ENCODE measurements around the gene FMNL3.

Gene FMNL3

GRCh38 chr12:49708851-49709250 lies 1.6 kb upstream of the FMNL3 start:
- DNase-seq, result no peak

DNA sequence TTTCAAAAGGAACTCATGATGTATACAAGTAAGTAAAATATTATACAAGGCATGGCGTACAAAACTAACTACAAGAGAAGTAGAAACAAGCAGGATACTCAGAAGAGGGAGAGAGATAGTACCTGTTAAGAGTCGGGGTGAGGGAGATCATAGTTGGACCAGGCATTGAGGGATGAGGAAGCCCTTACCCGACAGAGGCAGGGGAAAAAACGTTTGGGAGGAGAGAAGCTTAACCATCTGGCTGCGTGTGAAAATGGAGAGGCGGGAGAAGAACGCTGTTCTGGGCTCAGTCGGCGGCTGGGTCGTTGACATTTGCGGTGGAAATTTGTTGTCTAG lies 575 bp upstream of the FMNL3 start:
- no peak for DNase-seq

- no peak for DNase-seq
Measured at GRCh38 chr12:49706351-49707127, 666 bp downstream of the FMNL3 start.

DNA sequence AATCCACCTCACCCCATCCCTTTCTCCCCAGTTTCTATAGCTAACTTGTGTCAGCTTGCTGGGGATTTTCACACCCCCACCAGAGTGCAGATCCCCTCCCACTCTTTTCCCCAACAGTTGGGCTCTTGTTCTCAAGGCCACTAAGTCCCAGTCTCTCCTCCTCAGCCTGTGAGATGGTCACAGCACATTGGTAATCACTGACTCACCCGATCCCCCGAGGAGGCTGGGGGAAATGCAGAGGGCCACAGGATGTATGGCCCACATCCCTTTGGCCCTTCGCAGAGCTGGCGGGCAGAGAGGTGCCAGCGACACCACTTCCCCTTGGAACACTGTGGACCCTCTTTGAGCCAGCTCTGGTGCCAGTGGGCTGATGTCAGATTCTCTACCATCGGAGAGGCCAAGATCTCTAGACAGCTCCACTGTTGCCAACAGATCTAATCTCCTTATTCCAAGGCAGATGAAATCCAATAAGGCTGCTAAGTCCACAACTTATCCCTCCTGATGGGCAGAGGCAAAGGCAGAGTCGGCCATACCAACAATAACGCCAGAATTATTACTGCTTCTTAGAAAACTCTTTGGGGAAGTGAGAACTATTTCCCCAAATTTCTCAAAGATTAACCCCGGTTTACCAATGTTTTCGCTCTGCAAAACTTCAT lies 1.6 kb downstream of the FMNL3 start:
- no peak for DNase-seq

DNA sequence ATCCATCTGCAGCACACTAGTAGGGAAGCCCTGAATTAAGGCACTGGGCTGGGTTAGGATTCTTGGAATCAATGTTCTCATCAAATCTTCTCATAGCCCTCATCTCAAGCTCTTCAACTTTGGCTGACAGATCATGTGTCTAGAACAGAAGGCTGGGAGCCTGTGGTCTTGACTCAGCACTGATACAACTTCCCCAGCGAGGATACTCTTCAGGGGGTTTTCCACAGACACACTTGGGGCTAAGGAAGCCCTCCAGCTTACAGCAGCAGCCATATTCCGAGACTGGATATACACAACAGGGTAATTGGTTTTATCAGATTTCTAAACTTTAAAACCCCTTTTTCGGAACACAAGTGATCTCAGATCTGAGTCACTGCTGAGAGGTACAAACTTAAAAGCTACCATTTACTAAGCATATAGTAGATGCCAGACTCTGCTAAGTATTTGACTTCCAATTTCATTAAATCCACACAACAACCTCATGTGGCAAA lies 3.5 kb downstream of the FMNL3 start:
- no peak for DNase-seq

GRCh38 chr12:49702676-49703215 lies 4.5 kb downstream of the FMNL3 start:
- DNase-seq, result no peak

- no peak for DNase-seq
Measured at GRCh38 chr12:49702009-49702408, 5.2 kb downstream of the FMNL3 start.

- no peak for DNase-seq
Measured at GRCh38 chr12:49698619-49699545, 8.3 kb downstream of the FMNL3 start.

DNA sequence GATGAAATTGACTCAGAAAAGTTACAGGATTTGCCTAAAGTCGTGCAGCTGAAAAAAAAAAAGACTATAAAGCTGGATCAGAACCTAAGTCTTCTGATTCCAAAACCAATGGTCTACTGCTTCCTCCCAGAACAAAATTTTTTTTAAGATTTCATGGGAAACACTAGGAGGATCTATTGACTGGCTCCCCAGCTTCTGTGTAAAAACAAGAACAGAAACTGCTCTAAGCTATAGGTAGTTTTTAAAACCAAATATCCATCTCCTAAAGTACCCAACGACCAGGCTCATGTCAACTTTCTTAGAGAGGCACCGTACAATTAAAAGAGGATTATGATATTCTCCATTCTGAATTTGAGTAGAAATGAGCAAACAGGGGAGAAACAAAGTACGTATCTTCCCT lies 9.4 kb downstream of the FMNL3 start:
- no peak for DNase-seq

DNA sequence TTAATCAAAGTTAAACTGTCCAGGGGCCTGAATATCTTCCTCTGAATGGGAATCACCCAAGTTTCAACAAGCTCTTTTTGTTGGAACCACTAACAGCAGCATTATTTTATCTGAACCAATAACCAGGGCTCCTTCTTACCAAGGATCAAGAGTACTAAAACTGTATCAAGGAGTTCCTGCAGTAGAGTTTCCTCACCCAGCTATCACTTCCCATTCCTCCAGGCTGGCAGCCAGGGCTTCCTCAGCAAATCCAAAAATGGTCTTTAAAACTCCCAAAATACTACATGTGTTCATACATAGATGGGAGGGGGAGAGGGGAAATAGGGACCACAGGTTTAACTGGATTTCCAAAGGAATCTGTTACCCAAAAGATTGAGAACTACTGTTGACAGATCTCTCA lies 10.5 kb downstream of the FMNL3 start:
- no peak for DNase-seq

DNA sequence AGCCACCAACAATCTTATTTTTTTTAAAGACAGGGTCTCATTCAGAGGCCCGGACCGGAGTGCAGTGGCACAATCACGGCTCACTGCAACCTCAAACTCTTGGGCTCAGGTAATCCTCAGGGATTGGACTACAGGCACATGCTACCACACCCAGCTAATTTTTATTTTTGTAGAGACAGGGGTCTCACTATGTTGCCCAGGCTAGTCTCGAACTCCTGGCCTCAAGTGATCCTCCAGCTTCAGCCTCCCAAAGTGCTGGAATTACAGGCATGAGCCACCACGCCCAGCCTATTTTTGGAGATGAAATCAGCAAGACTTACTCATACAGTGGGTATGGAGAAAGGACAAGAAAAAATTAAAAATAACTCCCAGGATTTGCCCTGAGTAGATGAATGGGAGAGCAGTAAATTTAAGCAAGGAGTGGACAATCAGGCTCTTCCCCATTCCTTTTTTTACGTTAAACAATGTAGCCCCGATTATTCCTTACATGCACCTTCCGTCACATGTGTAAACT lies 13.2 kb downstream of the FMNL3 start:
- DNase-seq, result no peak

DNA sequence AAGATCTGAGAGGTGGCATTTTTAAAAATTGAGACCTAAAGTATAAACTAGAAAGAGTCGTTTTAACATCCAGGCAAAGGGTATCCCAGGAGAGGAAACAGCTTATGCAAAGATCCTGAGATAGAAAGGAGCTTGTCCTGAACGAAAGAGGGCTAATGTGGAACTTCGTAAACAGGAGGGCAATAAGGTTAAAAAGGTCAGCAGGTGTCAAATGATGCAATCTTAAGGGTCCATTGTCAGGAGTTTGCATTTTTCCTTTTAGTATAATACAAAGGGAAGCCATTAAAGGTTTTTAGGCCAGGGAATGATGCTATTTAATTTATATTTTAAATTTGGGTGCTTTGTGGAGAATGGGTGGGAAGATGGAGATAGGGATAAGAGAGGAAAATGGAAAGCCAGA lies 14.4 kb downstream of the FMNL3 start:
- no peak for DNase-seq

- DNase-seq, result no peak
Measured at GRCh38 chr12:49689785-49690184, 17.4 kb downstream of the FMNL3 start.

DNA sequence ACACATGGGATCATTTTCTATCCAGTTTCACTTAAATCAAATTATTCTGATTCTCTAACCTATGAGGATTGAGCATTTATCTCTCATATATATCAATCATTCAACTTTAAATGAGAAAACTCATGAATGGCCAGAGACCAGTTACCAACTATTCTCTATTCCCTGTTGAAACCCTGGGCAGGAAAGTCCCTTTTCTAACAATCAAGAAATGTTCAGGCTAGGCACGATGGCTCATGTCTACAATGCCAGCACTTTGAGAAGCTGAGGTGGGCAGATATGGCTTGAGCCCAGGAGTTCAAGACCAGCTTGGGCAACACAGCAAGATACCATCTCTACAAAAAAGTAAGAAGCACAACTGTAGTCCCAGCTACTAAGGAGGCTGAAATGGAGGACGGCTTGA lies 18.0 kb downstream of the FMNL3 start:
- no peak for DNase-seq

- no peak for DNase-seq
Measured at GRCh38 chr12:49687941-49688340, 19.3 kb downstream of the FMNL3 start.

DNA sequence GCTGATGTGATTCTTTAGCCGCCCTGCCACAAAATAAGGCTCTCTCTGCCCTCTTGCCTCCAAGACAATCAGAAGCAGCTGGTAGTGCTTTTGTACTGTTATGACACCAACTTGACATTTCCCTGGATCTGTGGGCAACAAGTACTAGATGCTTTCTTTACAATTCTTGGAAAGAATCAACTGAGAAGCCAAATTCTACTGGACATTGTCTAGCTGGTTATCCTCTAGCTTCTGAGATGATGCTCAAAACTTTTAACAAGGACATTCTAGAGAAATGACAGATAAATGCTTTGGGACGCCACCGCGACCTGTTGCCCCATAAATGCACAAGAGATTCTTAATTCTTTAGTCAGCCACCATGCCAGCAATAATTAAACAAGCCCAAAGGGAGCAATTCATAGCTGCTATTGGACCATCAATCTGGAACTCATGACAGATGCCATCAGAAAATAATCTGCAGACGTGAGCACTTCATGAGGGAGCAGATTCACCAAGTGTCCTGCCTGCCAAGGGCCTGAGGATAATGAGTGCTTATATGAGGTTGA lies 22.8 kb downstream of the FMNL3 start:
- no peak for DNase-seq

- DNase-seq, result no peak
Measured at GRCh38 chr12:49683599-49684309, 23.5 kb downstream of the FMNL3 start.

GRCh38 chr12:49680075-49680474 lies 27.1 kb downstream of the FMNL3 start:
- DNase-seq, result no peak

GRCh38 chr12:49678711-49679110 lies 28.5 kb downstream of the FMNL3 start:
- no peak for DNase-seq

- no peak for DNase-seq
Measured at GRCh38 chr12:49675137-49675536, 32.1 kb downstream of the FMNL3 start.

DNA sequence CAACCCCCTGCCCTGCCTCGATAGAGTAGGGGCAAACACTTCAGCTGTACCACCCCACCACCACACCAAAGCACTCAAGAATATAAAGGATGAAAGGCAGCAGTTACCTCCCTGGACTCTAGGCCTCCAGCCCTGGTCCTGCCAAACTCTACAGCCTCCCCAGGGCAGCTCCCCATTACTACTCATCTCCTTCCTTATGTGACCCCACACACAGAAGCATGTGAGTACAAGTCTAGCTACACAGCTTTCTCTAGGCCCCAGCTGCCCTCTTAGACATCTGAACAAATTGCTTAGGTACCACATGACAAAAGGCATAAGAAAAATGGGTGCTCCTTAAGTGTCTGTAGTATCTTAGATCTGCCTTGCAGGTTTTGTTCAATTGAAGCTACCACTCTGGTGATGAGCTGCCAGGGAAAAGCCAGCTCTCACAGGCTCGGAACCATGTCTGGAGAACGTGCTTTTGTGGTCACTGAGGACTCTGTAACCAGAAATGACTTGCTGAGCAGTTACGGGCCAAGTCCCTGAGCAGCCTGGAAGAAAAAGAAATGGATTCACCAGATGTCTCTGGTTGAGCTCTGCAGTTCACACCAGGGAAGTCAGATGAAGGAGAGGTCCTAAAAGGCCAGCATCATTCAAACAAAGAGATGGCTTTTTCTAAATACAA lies 32.8 kb downstream of the FMNL3 start:
- no peak for DNase-seq
